HEK293 (cell line): Measurements from ENCODE around the gene RAB5IF.

Experiments
- CTCF ChIA-PET: fragments of 350-600 bp; formaldehyde crosslinking; extraction: SDS; loops from one replicate; lab custom pipeline; 2021; ENCODE audit warnings: antibody characterized with exemption; lab: Yijun Ruan, JAX
- POLR2A ChIA-PET: fragments of 300-600 bp; formaldehyde crosslinking; extraction: SDS; loops from one replicate; lab custom pipeline; 2020; ENCODE audit warnings: antibody characterized with exemption, inconsistent platforms; lab: Yijun Ruan, JAX
- H3K27ac ChIP-seq: fragments of 200-500 bp; sonication (Bioruptor generic); 2 replicates; pipeline ENCODE4 v1.5.1; 2014; ENCODE audit warnings: low read depth, low read length, control low read depth, inconsistent platforms; ENCODE audit errors: extremely low read depth
- H3K36me3 ChIP-seq, 2 experiments: fragments of 200-500 bp in 1 of 2; sonication (Bioruptor generic) in 1 of 2; 1 replicate in 1 of 2; 2 replicates in 1 of 2; pipeline ENCODE4 v1.5.1; 2014 to 2017; ENCODE audit warnings: inconsistent platforms in 2 of 2, low read length in 2 of 2; ENCODE audit not compliant: control insufficient read depth in 2 of 2, insufficient read depth in 1 of 2
- H3K4me1 ChIP-seq: fragments of 200-500 bp; sonication (Bioruptor generic); 2 replicates; pipeline ENCODE4 v1.5.1; 2014; ENCODE audit warnings: mild to moderate bottlenecking, low read length, inconsistent platforms; ENCODE audit not compliant: control insufficient read depth, insufficient read depth
- H3K4me3 ChIP-seq: 2 replicates; pipeline ENCODE4 v1.5.1; 2011; ENCODE audit warnings: low read depth, mild to moderate bottlenecking, control low read depth, low read length, moderate library complexity
- H3K9me3 ChIP-seq: fragments of 200-500 bp; sonication (Bioruptor generic); 2 replicates; pipeline ENCODE4 v1.5.1; 2014; ENCODE audit warnings: low read depth, low read length, inconsistent platforms; ENCODE audit not compliant: control insufficient read depth, insufficient read depth
- GFI1B ChIP-seq: fragments of 450-650 bp; formaldehyde crosslinking; IDR thresholded peaks from 2 replicates; pipeline ENCODE4 v1.5.1; 2016; ENCODE audit warnings: missing biosample characterization, missing genetic modification characterization
- GLI2 ChIP-seq: fragments of 450-650 bp; formaldehyde crosslinking; IDR thresholded peaks from 2 replicates; pipeline ENCODE4; 2017; ENCODE audit warnings: missing biosample characterization, missing genetic modification characterization, low read depth, borderline replicate concordance
- GLIS1 ChIP-seq: fragments of 450-650 bp; formaldehyde crosslinking; IDR thresholded peaks from 2 replicates; pipeline ENCODE4 v1.5.1; 2016; ENCODE audit warnings: missing biosample characterization, missing genetic modification characterization
- KLF1 ChIP-seq: fragments of 450-650 bp; formaldehyde crosslinking; IDR thresholded peaks from 2 replicates; pipeline ENCODE4 v1.5.1; 2016; ENCODE audit warnings: missing biosample characterization, missing genetic modification characterization
- RBAK ChIP-seq: fragments of 450-650 bp; formaldehyde crosslinking; IDR thresholded peaks from 2 replicates; pipeline ENCODE4 v1.5.1; 2016; ENCODE audit warnings: missing biosample characterization, missing genetic modification characterization
- SP7 ChIP-seq: fragments of 450-650 bp; formaldehyde crosslinking; IDR thresholded peaks from 2 replicates; pipeline ENCODE4 v1.5.1; 2016; ENCODE audit warnings: missing biosample characterization, missing genetic modification characterization
- WT1 ChIP-seq: fragments of 450-650 bp; formaldehyde crosslinking; IDR thresholded peaks from 2 replicates; pipeline ENCODE4 v1.5.1; 2016; ENCODE audit warnings: missing biosample characterization, missing genetic modification characterization
- ZBTB17 ChIP-seq: fragments of 450-650 bp; formaldehyde crosslinking; IDR thresholded peaks from 2 replicates; pipeline ENCODE4 v1.5.1; 2016; ENCODE audit warnings: missing biosample characterization, missing genetic modification characterization
- ZFP69B ChIP-seq: fragments of 450-650 bp; formaldehyde crosslinking; IDR thresholded peaks from 2 replicates; pipeline ENCODE4 v1.5.1; 2016; ENCODE audit warnings: missing biosample characterization, missing genetic modification characterization
- ZNF112 ChIP-seq: fragments of 450-650 bp; formaldehyde crosslinking; IDR thresholded peaks from 2 replicates; pipeline ENCODE4 v1.5.0; 2017; ENCODE audit warnings: missing biosample characterization, missing genetic modification characterization
- ZNF121 ChIP-seq: fragments of 450-650 bp; formaldehyde crosslinking; IDR thresholded peaks from 2 replicates; pipeline ENCODE4 v1.5.1; 2016; ENCODE audit warnings: missing biosample characterization, missing genetic modification characterization
- ZNF138 ChIP-seq: fragments of 450-650 bp; formaldehyde crosslinking; IDR thresholded peaks from 2 replicates; pipeline ENCODE4 v1.5.1; 2016; ENCODE audit warnings: missing biosample characterization, missing genetic modification characterization, borderline replicate concordance
- ZNF157 ChIP-seq: fragments of 450-650 bp; formaldehyde crosslinking; IDR thresholded peaks from 2 replicates; pipeline ENCODE4 v1.5.1; 2016; ENCODE audit warnings: missing biosample characterization, missing genetic modification characterization
- ZNF248 ChIP-seq: fragments of 450-650 bp; formaldehyde crosslinking; IDR thresholded peaks from 2 replicates; pipeline ENCODE4 v1.5.1; 2017; ENCODE audit warnings: missing biosample characterization, missing genetic modification characterization
- ZNF416 ChIP-seq: fragments of 450-650 bp; formaldehyde crosslinking; IDR thresholded peaks from 2 replicates; pipeline ENCODE4 v1.5.1; 2016; ENCODE audit warnings: missing biosample characterization, missing genetic modification characterization
- ZNF426 ChIP-seq: fragments of 450-650 bp; formaldehyde crosslinking; IDR thresholded peaks from 2 replicates; pipeline ENCODE4 v1.5.1; 2017; ENCODE audit warnings: missing biosample characterization, missing genetic modification characterization, mild to moderate bottlenecking, inconsistent platforms, moderate library complexity
- ZNF510 ChIP-seq: fragments of 450-650 bp; formaldehyde crosslinking; IDR thresholded peaks from 2 replicates; pipeline ENCODE4 v1.5.1; 2018; ENCODE audit warnings: mild to moderate bottlenecking, missing genetic modification characterization, missing biosample characterization; ENCODE audit not compliant: insufficient replicate concordance
- ZNF585B ChIP-seq: fragments of 450-650 bp; formaldehyde crosslinking; IDR thresholded peaks from 2 replicates; pipeline ENCODE4 v1.5.1; 2016; ENCODE audit warnings: missing biosample characterization, missing genetic modification characterization
- ZNF629 ChIP-seq: fragments of 450-650 bp; formaldehyde crosslinking; IDR thresholded peaks from 2 replicates; pipeline ENCODE4 v1.5.1; 2017; ENCODE audit warnings: missing biosample characterization, missing genetic modification characterization
- ZNF677 ChIP-seq: fragments of 450-650 bp; IDR thresholded peaks from 2 replicates; pipeline ENCODE4 v1.5.0; 2018; ENCODE audit warnings: missing biosample characterization, mild to moderate bottlenecking, missing genetic modification characterization, moderate library complexity
- ZNF707 ChIP-seq: fragments of 450-650 bp; formaldehyde crosslinking; IDR thresholded peaks from 2 replicates; pipeline ENCODE4 v1.5.1; 2016; ENCODE audit warnings: missing biosample characterization, missing genetic modification characterization
- ZNF76 ChIP-seq: fragments of 450-650 bp; formaldehyde crosslinking; IDR thresholded peaks from 2 replicates; pipeline ENCODE4; 2016; ENCODE audit warnings: low read depth, missing biosample characterization, missing genetic modification characterization, borderline replicate concordance
- ZNF792 ChIP-seq: fragments of 450-650 bp; formaldehyde crosslinking; IDR thresholded peaks from 2 replicates; pipeline ENCODE4 v1.5.1; 2016; ENCODE audit warnings: missing biosample characterization, missing genetic modification characterization
- ZNF837 ChIP-seq: fragments of 450-650 bp; formaldehyde crosslinking; IDR thresholded peaks from 2 replicates; pipeline ENCODE4 v1.5.1; 2016; ENCODE audit warnings: missing biosample characterization, missing genetic modification characterization
- TF ChIP-seq, protein P1 (sequence below): fragments of 450-650 bp; formaldehyde crosslinking; IDR thresholded peaks from 2 replicates; pipeline ENCODE4 v1.5.1; 2016; ENCODE audit warnings: missing biosample characterization, missing genetic modification characterization
- TF ChIP-seq, protein P2 (sequence below): fragments of 450-650 bp; formaldehyde crosslinking; optimal IDR thresholded peaks from 2 replicates; pipeline ENCODE3; 2016; ENCODE audit warnings: missing biosample characterization, mild to moderate bottlenecking, missing genetic modification characterization
- TF ChIP-seq, protein P3 (sequence below): fragments of 450-650 bp; formaldehyde crosslinking; IDR thresholded peaks from 2 replicates; pipeline ENCODE4 v1.5.1; 2016; ENCODE audit warnings: missing biosample characterization, missing genetic modification characterization

The RAB5IF gene

DNA sequence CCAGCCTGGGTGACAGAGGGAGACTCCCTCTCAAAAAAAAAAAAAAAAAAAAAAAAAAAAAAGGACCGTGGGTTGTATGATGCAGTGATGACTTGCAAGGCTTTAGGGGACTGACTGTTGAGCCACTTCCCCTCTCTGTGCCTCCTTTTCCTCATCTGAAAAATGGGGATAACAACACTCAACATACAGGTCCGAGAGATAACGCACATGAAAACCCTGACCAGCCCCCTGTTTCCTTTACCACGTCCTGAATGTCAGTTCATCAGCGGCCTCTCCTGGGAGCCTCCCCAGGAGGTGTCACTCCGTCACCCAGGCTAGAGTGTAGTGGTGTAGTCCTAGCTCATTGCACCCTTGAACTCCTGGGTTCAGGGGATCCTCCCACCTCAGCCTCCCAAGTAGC lies 36.6 kb downstream of the RAB5IF start (continued):
- TF ChIP-seq ZNF677 (tag by site-specific recombination) (no peak), GLI2 (tag by site-specific recombination) (no peak), KLF1 (tag by site-specific recombination) (no peak), ZNF157 (tag by site-specific recombination) (no peak), ZNF416 (tag by site-specific recombination) (no peak)

DNA sequence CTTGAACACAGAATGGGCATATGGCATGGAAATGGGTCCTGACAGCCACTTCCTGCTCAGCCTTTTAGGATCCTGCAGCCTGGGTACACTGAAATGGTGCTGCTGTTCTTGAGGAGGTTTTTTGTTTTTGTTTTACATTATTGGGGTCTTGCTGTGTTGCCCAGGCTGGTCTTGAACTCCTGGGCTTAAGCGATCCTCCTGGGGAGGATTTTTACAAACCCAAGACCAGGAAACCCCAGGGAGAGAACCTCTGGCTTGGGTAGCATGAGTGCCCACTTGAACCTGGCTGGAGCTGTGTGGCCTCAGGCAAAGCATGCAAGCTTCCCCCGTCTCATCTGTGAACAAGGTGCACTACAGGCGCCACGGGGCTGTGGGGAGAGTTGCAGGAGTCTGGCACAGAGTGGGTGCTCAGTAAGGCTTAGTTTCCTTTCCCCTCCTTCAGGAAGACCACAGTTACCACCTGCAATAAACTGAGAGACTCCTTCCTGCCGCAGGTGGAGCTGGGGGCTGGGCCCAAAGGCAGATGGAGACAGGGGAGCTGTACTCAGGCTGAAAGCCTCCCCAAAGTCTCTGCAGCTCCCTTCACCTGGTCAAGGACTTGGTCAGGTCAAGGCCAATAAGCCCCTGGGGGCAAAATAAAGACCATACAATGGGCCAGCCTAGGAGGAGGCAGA lies 38.6 kb downstream of the RAB5IF start:
- POLR2A ChIA-PET = no interaction called here
- Histone ChIP-seq H3K27ac (no peak overlapping the region), H3K36me3 (no peaks in the 10 kb centered on the region), H3K4me3 (no peak overlapping the region), H3K4me1 (no peaks in the 10 kb centered on the region), H3K9me3 (no peaks in the 10 kb centered on the region)
- TF ChIP-seq ZFP69B (no peak), ZNF837 (tag by site-specific recombination) (no peak), ZNF121 (tag by site-specific recombination) (peak; percentile 36; the same call in 1 of the 2 replicates)
- CTCF ChIA-PET = interaction anchor here (0.6 kb wide), 1 partner anchor 835 kb away, joined by 3 read pairs; no protein-coding TSS in a partner anchor

DNA sequence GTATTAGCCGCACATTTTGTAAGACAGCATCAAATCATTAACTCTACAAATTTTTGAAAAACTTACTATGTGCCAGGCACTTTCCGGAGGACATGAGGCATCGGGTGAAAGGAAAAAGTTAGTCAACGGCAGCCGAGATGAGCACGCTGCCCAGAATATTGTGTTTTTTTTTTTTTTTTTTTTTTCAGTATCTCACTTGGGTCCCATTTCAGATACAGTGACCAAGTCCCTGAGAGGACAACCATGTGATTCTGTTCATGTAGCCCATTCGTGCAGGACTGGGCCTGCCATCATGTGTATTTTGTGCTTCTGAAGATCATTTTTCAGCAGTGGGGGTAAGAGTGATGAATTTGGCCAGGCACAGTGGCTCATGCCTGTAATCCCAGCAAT lies 39.1 kb downstream of the RAB5IF start:
- Histone ChIP-seq H3K4me1 (no peaks in the 10 kb centered on the region), H3K9me3 (no peaks in the 10 kb centered on the region), H3K27ac (no peak overlapping the region), H3K4me3 (no peak overlapping the region), H3K36me3 (no peaks in the 10 kb centered on the region)
- CTCF ChIA-PET = interaction anchor here (0.6 to 0.7 kb wide), 3 partner anchors 112 to 835 kb away, joined by 3 read pairs; no protein-coding TSS in a partner anchor
- TF ChIP-seq ZNF76 (tag by site-specific recombination) (no peak), GFI1B (tag by site-specific recombination) (no peak), ZNF585B (tag by site-specific recombination) (no peak), ZNF112 (tag by site-specific recombination) (no peak), ZNF510 (tag by site-specific recombination) (no peak), ZNF792 (tag by site-specific recombination) (no peak), ZNF248 (tag by site-specific recombination) (no peak), ZBTB17 (tag by site-specific recombination) (no peak), GLIS1 (tag by site-specific recombination) (no peak), RBAK (tag by site-specific recombination) (no peak), ZNF426 (no peak), ZNF138 (tag by site-specific recombination) (no peak), SP7 (tag by site-specific recombination) (no peak), ZNF707 (tag by site-specific recombination) (no peak), ZNF629 (tag by site-specific recombination) (no peak), WT1 (tag by site-specific recombination) (no peak)
- TF ChIP-seq, protein P1, sequence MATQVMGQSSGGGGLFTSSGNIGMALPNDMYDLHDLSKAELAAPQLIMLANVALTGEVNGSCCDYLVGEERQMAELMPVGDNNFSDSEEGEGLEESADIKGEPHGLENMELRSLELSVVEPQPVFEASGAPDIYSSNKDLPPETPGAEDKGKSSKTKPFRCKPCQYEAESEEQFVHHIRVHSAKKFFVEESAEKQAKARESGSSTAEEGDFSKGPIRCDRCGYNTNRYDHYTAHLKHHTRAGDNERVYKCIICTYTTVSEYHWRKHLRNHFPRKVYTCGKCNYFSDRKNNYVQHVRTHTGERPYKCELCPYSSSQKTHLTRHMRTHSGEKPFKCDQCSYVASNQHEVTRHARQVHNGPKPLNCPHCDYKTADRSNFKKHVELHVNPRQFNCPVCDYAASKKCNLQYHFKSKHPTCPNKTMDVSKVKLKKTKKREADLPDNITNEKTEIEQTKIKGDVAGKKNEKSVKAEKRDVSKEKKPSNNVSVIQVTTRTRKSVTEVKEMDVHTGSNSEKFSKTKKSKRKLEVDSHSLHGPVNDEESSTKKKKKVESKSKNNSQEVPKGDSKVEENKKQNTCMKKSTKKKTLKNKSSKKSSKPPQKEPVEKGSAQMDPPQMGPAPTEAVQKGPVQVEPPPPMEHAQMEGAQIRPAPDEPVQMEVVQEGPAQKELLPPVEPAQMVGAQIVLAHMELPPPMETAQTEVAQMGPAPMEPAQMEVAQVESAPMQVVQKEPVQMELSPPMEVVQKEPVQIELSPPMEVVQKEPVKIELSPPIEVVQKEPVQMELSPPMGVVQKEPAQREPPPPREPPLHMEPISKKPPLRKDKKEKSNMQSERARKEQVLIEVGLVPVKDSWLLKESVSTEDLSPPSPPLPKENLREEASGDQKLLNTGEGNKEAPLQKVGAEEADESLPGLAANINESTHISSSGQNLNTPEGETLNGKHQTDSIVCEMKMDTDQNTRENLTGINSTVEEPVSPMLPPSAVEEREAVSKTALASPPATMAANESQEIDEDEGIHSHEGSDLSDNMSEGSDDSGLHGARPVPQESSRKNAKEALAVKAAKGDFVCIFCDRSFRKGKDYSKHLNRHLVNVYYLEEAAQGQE (tag by site-specific recombination) = no peak
- TF ChIP-seq, protein P2, sequence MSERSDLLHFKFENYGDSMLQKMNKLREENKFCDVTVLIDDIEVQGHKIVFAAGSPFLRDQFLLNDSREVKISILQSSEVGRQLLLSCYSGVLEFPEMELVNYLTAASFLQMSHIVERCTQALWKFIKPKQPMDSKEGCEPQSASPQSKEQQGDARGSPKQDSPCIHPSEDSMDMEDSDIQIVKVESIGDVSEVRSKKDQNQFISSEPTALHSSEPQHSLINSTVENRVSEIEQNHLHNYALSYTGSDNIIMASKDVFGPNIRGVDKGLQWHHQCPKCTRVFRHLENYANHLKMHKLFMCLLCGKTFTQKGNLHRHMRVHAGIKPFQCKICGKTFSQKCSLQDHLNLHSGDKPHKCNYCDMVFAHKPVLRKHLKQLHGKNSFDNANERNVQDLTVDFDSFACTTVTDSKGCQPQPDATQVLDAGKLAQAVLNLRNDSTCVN = no peak
- TF ChIP-seq, protein P3, sequence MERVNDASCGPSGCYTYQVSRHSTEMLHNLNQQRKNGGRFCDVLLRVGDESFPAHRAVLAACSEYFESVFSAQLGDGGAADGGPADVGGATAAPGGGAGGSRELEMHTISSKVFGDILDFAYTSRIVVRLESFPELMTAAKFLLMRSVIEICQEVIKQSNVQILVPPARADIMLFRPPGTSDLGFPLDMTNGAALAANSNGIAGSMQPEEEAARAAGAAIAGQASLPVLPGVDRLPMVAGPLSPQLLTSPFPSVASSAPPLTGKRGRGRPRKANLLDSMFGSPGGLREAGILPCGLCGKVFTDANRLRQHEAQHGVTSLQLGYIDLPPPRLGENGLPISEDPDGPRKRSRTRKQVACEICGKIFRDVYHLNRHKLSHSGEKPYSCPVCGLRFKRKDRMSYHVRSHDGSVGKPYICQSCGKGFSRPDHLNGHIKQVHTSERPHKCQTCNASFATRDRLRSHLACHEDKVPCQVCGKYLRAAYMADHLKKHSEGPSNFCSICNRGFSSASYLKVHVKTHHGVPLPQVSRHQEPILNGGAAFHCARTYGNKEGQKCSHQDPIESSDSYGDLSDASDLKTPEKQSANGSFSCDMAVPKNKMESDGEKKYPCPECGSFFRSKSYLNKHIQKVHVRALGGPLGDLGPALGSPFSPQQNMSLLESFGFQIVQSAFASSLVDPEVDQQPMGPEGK (tag by site-specific recombination) = no peak
- POLR2A ChIA-PET = no interaction called here
